Measurements from ENCODE around the gene EPAS1.

GRCh38 chr2:46360303-46360702, 63.1 kb downstream of the EPAS1 start:
- TF ChIP-seq CTCF (IDR thresholded peaks at IDR 0.05) (no peak), POLR2A (IDR thresholded peaks at IDR 0.05) (no peak)
